IMR-90 (cell line): ENCODE data around the gene IL21. TPM values are rescaled to one million over a fixed set of nuclear protein-coding genes. Genes with fewer than 3 reads are reported as not detected.

ENCODE experiments used
- ATAC-seq: fragments of 200-7000 bp; cut with Tn5 transposase; 2 replicates; pipeline ENCODE4 v1.9.1; 2020; ENCODE audit warnings: low read depth, mild to moderate bottlenecking, moderate library complexity
- BruUV-seq: library from RNA; stranded (reverse); fragments of 400-500 nt; replicated peaks from 2 replicates; lab custom pipeline; 2021; lab: Mats Ljungman, UMichigan
- CTCF ChIA-PET: fragments of 300-600 bp; formaldehyde crosslinking; extraction: SDS; loops from one replicate; lab custom pipeline; 2021; ENCODE audit warnings: antibody characterized with exemption; lab: Yijun Ruan, JAX
- POLR2A ChIA-PET: fragments of 300-600 bp; sonication (Branson Sonifier 250); formaldehyde crosslinking; loops from one replicate; lab custom pipeline; 2022; ENCODE audit warnings: antibody characterized with exemption; ENCODE audit not compliant: unreplicated experiment; lab: Charles Lee
- DNase-seq: peaks from one replicate; pipeline ENCODE4 v3.0.0; 2013
- H2AFZ ChIP-seq: replicated peaks from 2 replicates; pipeline ENCODE3; 2013; ENCODE audit warnings: low read length, mild to moderate bottlenecking; ENCODE audit not compliant: poor library complexity
- H2AK5ac ChIP-seq: 2 replicates; pipeline ENCODE4 v1.6.1; 2013; ENCODE audit warnings: low read depth, low read length, inconsistent platforms
- H2AK9ac ChIP-seq: replicated peaks from 2 replicates; pipeline ENCODE3; 2013; ENCODE audit warnings: mild to moderate bottlenecking, low read depth, low read length, moderate library complexity; ENCODE audit not compliant: poor library complexity
- H2BK120ac ChIP-seq: 2 replicates; pipeline ENCODE4 v1.6.1; 2013; ENCODE audit warnings: low read depth, low read length, inconsistent platforms
- H2BK15ac ChIP-seq: 3 replicates; pipeline ENCODE4 v1.6.1; 2013; ENCODE audit warnings: low read depth, low read length, inconsistent platforms
- H2BK20ac ChIP-seq: 2 replicates; pipeline ENCODE4 v1.6.1; 2013; ENCODE audit warnings: low read depth, mild to moderate bottlenecking, inconsistent platforms, low read length, moderate library complexity
- H2BK5ac ChIP-seq: 2 replicates; pipeline ENCODE4 v1.6.1; 2013; ENCODE audit warnings: mild to moderate bottlenecking, low read depth, low read length, inconsistent platforms; ENCODE audit not compliant: poor library complexity, severe bottlenecking
- H3K14ac ChIP-seq: replicated peaks from 2 replicates; pipeline ENCODE4 v1.6.1; 2013; ENCODE audit warnings: low read depth, low read length, inconsistent platforms
- H3K18ac ChIP-seq: 2 replicates; pipeline ENCODE4 v1.6.1; 2013; ENCODE audit warnings: low read depth, low read length, control low read depth
- H3K23ac ChIP-seq: 2 replicates; pipeline ENCODE4 v1.6.1; 2013; ENCODE audit warnings: low read depth, low read length, inconsistent platforms
- H3K27ac ChIP-seq: 2 replicates; pipeline ENCODE4 v1.5.1; 2013; ENCODE audit warnings: mild to moderate bottlenecking, control low read depth, low read length; ENCODE audit not compliant: insufficient read depth
- H3K27me3 ChIP-seq: 2 replicates; pipeline ENCODE4 v1.6.1; 2013; ENCODE audit warnings: low read length; ENCODE audit not compliant: control insufficient read depth, insufficient read depth
- H3K36me3 ChIP-seq: 2 replicates; pipeline ENCODE4 v1.6.1; 2013; ENCODE audit warnings: low read length, mixed read lengths; ENCODE audit not compliant: control insufficient read depth, insufficient read depth
- H3K4ac ChIP-seq: 2 replicates; pipeline ENCODE4 v1.6.1; 2013; ENCODE audit warnings: low read depth, low read length, inconsistent platforms
- H3K4me1 ChIP-seq: 2 replicates; pipeline ENCODE4 v1.6.1; 2013; ENCODE audit warnings: low read length, mixed read lengths; ENCODE audit not compliant: control insufficient read depth, insufficient read depth
- H3K4me2 ChIP-seq: 2 replicates; pipeline ENCODE4 v1.6.1; 2013; ENCODE audit warnings: low read depth, mild to moderate bottlenecking, control low read depth, low read length, moderate library complexity
- H3K4me3 ChIP-seq: 2 replicates; pipeline ENCODE4 v1.5.1; 2013; ENCODE audit warnings: low read depth, mild to moderate bottlenecking, control low read depth, low read length, moderate library complexity; ENCODE audit not compliant: insufficient read depth
- H3K56ac ChIP-seq: 2 replicates; pipeline ENCODE4 v1.6.1; 2013; ENCODE audit warnings: low read length, inconsistent platforms; ENCODE audit not compliant: insufficient read depth; ENCODE audit errors: extremely low read depth
- H3K79me1 ChIP-seq, 2 experiments: 2 replicates each; pipeline ENCODE4 v1.6.1; 2013; ENCODE audit warnings: low read length in 2 of 2, inconsistent platforms in 1 of 2, low read depth in 1 of 2
- H3K9ac ChIP-seq: 2 replicates; pipeline ENCODE4 v1.6.1; 2013; ENCODE audit warnings: low read depth, low read length, control low read depth
- H3K9me1 ChIP-seq: 2 replicates; pipeline ENCODE4 v1.6.1; 2013; ENCODE audit warnings: low read length, inconsistent platforms; ENCODE audit not compliant: insufficient read depth
- H3K9me3 ChIP-seq: 2 replicates; pipeline ENCODE4 v1.6.1; 2013; ENCODE audit warnings: low read length; ENCODE audit not compliant: control insufficient read depth, insufficient read depth
- H4K20me1 ChIP-seq: 2 replicates; pipeline ENCODE4 v1.6.1; 2013; ENCODE audit warnings: low read length, inconsistent platforms; ENCODE audit not compliant: insufficient read depth
- H4K5ac ChIP-seq: 2 replicates; pipeline ENCODE4 v1.6.1; 2013; ENCODE audit warnings: mild to moderate bottlenecking, low read depth, low read length, control low read depth
- H4K8ac ChIP-seq, 2 experiments: 2 replicates each; pipeline ENCODE4 v1.6.1; 2013; ENCODE audit warnings: low read depth in 2 of 2, low read length in 2 of 2, control low read depth in 1 of 2, inconsistent platforms in 1 of 2
- H4K91ac ChIP-seq: 2 replicates; pipeline ENCODE4 v1.6.1; 2013; ENCODE audit warnings: low read depth, low read length, inconsistent platforms; ENCODE audit not compliant: insufficient read depth
- CEBPB ChIP-seq: IDR thresholded peaks from 2 replicates; pipeline ENCODE4 v1.6.1; 2012; ENCODE audit warnings: low read depth, low read length, improper control_type of control experiment
- WGBS, 2 experiments: methylation state at CpG; one replicate each; pipeline versions ENCODE4 v1.1.5 to v1.1.7; 2013; ENCODE audit warnings: missing lambda C conversion rate in 2 of 2; ENCODE audit not compliant: insufficient read length in 1 of 2; ENCODE audit errors: extremely low coverage in 2 of 2; 5-methylcytosine and 5-hydroxymethylcytosine counted together
- dilution Hi-C: fragments of 300-500 bp; cut with HindIII; formaldehyde crosslinking; loops from one replicate; pipeline ENCODE4 v1.14.3; 2018; ENCODE audit warnings: low sequenced_read_pairs; ENCODE audit not compliant: unreplicated experiment
- in situ Hi-C: fragments of 300-500 bp; cut with MboI; formaldehyde crosslinking; loops from 3 replicates; pipeline ENCODE4 v1.14.3; 2019; ENCODE audit warnings: low sequenced_read_pairs, inconsistent platforms, mixed read lengths
- intact Hi-C: fragments of 100-400 bp; cut with micrococcal nuclease; formaldehyde crosslinking; loops from 2 replicates; pipeline ENCODE4 v1.10.0; 2022
- polyA plus RNA-seq, 3 experiments: library from polyadenylated mRNA; depleted of rRNA; stranded (reverse); fragments of >200 nt; gene quantifications; 2 replicates each; pipeline ENCODE4 v1.2.3, GENCODE V29; 2012; ENCODE audit warnings: low replicate concordance in 1 of 3
- total RNA-seq: library from RNA; depleted of rRNA; stranded (reverse); fragments of >200 nt; gene quantifications from 2 replicates; pipeline ENCODE4 v1.2.3, GENCODE V29; 2012

IL21 gene
- total and polyA plus RNA-seq, 2 of the 4 experiments (the other 2 are of a cell fraction): not detected

GRCh38 chr4:122647656-122648055 is 26.8 kb upstream of the IL21 start:
- Histone ChIP-seq H2BK20ac (no peak overlapping the region), H3K9ac (no peak overlapping the region), H2BK5ac (no peak overlapping the region), H3K4me1 (no peaks in the 10 kb centered on the region), H4K20me1 (no peaks in the 10 kb centered on the region), H3K9me1 (no peaks in the 10 kb centered on the region), H3K4me3 (no peak overlapping the region), H3K27me3 (peaks cover 13% of the 10 kb centered on the region), H2BK15ac (no peak overlapping the region), H4K8ac (no peak overlapping the region), H2AK5ac (no peak overlapping the region), H3K56ac (no peak overlapping the region), H4K5ac (no peak overlapping the region), H3K27ac (no peak overlapping the region), H3K14ac (no peak overlapping the region), H3K36me3 (no peaks in the 10 kb centered on the region), H3K79me1 (no peaks in the 10 kb centered on the region), H3K4me2 (no peak overlapping the region), H3K18ac (no peak overlapping the region), H2BK120ac (no peak overlapping the region), H3K23ac (no peak overlapping the region), H2AK9ac (no peak overlapping the region), H2AFZ (no peak overlapping the region), H3K9me3 (no peaks in the 10 kb centered on the region), H4K91ac (no peak overlapping the region), H3K4ac (no peak overlapping the region)
- intact Hi-C loops (no loop called here), in situ Hi-C loops (no loop called here), dilution Hi-C loops (no loop called here)
- ATAC-seq (no peak), DNase-seq (no peak)
- no TSS peak for BruUV-seq
- POLR2A ChIA-PET: interaction anchor here (0.6 kb wide), 1 partner anchor 108 kb away, joined by 3 read pairs; no protein-coding TSS in a partner anchor
- WGBS, 2 experiments: no CpG with 5 or more reads among the region's 3 CpGs
- no peak for TF ChIP-seq CEBPB
- CTCF ChIA-PET: no interaction called here
